Transverse colon (tissue), 4 donors: Measurements from ENCODE around the gene PAX5. TPM values are rescaled to one million over a fixed set of nuclear protein-coding genes. Genes with fewer than 3 reads are reported as not detected.

ENCODE experiments used
- DNase-seq: peaks from one replicate; pipeline ENCODE4 v3.0.0-alpha.2; 2019
- H3K27ac ChIP-seq, 4 donors: fragments of 200-600 bp; sonication (generic); 2 replicates each; pipeline ENCODE4 v1.5.1; 2016 to 2018; ENCODE audit warnings: inconsistent platforms in 4 of 4
- H3K27me3 ChIP-seq: fragments of 200-600 bp; sonication (generic); 2 replicates; pipeline ENCODE4 v1.5.1; 2017; ENCODE audit warnings: inconsistent platforms
- H3K36me3 ChIP-seq, 4 donors: fragments of 200-600 bp; sonication (generic); 2 replicates each; pipeline ENCODE4 v1.5.1; 2017 to 2019; ENCODE audit warnings: inconsistent platforms in 4 of 4
- H3K4me1 ChIP-seq, 4 donors: fragments of 200-600 bp; sonication (generic); 2 replicates each; pipeline ENCODE4 v1.5.1; 2017 to 2020; ENCODE audit warnings: inconsistent platforms in 4 of 4
- H3K4me3 ChIP-seq, 4 donors: fragments of 200-600 bp; sonication (generic); 1 replicate in 1 of 4; 2 replicates in 3 of 4; pipeline versions ENCODE4 v1.5.1 to v1.6.1; 2017 to 2019; ENCODE audit warnings: inconsistent platforms in 4 of 4
- H3K9me3 ChIP-seq, 2 donors: fragments of 200-600 bp; sonication (generic); 2 replicates each; pipeline ENCODE4 v1.5.1; 2017 to 2019; ENCODE audit warnings: inconsistent platforms in 2 of 2
- CTCF ChIP-seq, 5 experiments: fragments of 200-600 bp in 3 of 5; fragments of 450-650 bp in 2 of 5; sonication (generic) in 3 of 5; IDR thresholded peaks; 1 replicate in 2 of 5; 2 replicates in 3 of 5; pipeline ENCODE4 v1.5.1; 2016 to 2017; ENCODE audit warnings: antibody characterized with exemption in 5 of 5, inconsistent platforms in 3 of 5, mild to moderate bottlenecking in 2 of 5, moderate library complexity in 1 of 5
- EP300 ChIP-seq: sonication (generic); formaldehyde crosslinking; IDR thresholded peaks from one replicate; pipeline ENCODE4 v1.6.1; 2017; ENCODE audit warnings: antibody characterized with exemption, low read depth
- POLR2A ChIP-seq: fragments of 450-650 bp; IDR thresholded peaks from one replicate; pipeline ENCODE4 v1.6.1; 2016; ENCODE audit warnings: antibody characterized with exemption, mild to moderate bottlenecking, moderate library complexity
- POLR2AphosphoS5 ChIP-seq, 3 donors: sonication (generic); formaldehyde crosslinking; IDR thresholded peaks; one replicate each; pipeline ENCODE4 v1.6.1; 2016; ENCODE audit warnings: antibody characterized with exemption in 3 of 3
- WGBS, 2 donors: methylation state at CpG; one replicate each; pipeline ENCODE4 v1.1.5; 2018; ENCODE audit warnings: low coverage in 1 of 2; 5-methylcytosine and 5-hydroxymethylcytosine counted together
- in situ Hi-C, 4 donors: fragments of 200-750 bp; cut with MboI; loops; one replicate each; pipeline versions ENCODE4 v1.15.0 to v1.15.1; 2017; ENCODE audit warnings: low sequenced_read_pairs in 3 of 4, low pct_ligation_motif_present in 1 of 4, low pct_unique_long_range_greater_than_20kb in 1 of 4
- intact Hi-C: fragments of 100-400 bp; cut with DNase I; formaldehyde crosslinking; loops from one replicate; pipeline ENCODE4 v1.15.1; 2023; ENCODE audit warnings: low total_unique reads
- total RNA-seq, 4 donors: library from RNA; depleted of rRNA; stranded (reverse); fragments of >200 nt; gene quantifications; one replicate each; pipeline ENCODE4 v1.1.0, GENCODE V29; 2016

Gene PAX5
- total RNA-seq, 4 donors from 2014 or later = 2.4 to 3.7 TPM; not detected in 2

- Histone ChIP-seq H3K27ac (no peak overlapping the region), H3K36me3 (no peaks in the 10 kb centered on the region), H3K9me3 (no peaks in the 10 kb centered on the region), H3K27me3 (no peaks in the 10 kb centered on the region), H3K4me3 (no peak overlapping the region), H3K4me1 (no peaks in the 10 kb centered on the region)
- WGBS, 2 donors = 81% methylated on average over 1 of the region's 1 CpG; no CpG with 5 or more reads in 1 of the 2 donors
- TF ChIP-seq POLR2A = no peak
- TF ChIP-seq POLR2AphosphoS5 (IDR thresholded peaks at IDR 0.05) = no peak
- no peak for DNase-seq
- in situ Hi-C loops = no loop called here
- intact Hi-C loops = no loop called here
These were observed 190.1 kb downstream of the PAX5 start for GRCh38 chr9:36843964-36844363.

DNA sequence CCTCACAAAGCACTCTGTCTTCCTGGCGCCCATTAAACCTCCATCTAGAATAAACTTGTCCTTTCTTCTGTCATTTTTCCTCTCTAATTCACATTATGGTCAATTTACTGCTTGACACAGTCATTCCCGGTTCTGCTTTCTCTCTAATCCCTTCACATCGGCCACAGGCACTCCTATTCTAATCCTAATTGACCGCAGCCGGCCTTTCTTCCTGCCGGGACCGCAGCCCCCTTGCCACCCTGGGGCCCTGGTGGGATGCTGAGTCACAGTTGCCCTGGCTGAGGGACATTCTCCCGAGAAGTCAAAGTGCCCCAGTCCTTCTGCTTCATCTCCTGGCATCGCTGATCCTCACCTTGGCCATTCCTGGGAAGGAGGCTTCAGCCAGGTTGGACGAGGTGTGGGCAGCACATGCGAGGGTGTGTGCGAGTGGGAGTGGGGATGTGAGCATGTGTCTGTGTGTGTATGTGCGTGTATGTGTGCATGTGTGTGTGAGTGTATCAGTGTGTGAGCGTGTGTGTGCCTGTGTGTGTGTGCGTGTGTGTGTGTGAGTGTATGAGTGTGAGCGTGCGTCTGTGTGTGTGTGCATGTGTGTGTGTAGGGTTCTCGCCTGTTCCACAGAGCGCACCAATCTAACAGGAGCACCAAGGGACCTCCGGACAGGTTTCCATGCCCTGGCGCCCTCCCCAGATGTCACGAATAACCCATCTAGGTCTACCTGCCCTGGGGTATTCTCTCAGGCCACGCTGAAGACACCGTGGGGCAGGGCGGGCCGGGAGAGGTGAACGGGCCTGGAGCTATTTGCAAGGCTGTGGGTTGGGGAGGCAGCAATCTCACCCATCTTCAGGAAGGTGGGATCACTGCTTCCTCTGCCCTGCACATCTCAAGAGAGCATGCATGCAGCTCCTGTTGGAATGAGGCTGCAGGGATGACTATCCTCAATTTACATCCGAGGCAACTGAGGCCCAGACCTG lies 191.2 kb downstream of the PAX5 start:
- TF ChIP-seq POLR2AphosphoS5 (IDR thresholded peaks at IDR 0.05) (no peak), CTCF (IDR thresholded peaks at IDR 0.05) (no peak), POLR2A (no peak), EP300 (no peak)
- Histone ChIP-seq H3K4me1 (no peaks in the 10 kb centered on the region), H3K27ac (no peak overlapping the region), H3K27me3 (no peaks in the 10 kb centered on the region), H3K4me3 (no peak overlapping the region), H3K36me3 (no peaks in the 10 kb centered on the region), H3K9me3 (no peaks in the 10 kb centered on the region)
- intact Hi-C loops (no loop called here), in situ Hi-C loops (no loop called here)
- 61 to 84% methylated on average over 10 to 28 of the region's 28 CpGs for WGBS, 2 donors
- DNase-seq = no peak

GRCh38 chr9:36840898-36841536 lies 193.1 kb downstream of the PAX5 start:
- Histone ChIP-seq H3K36me3 (no peaks in the 10 kb centered on the region), H3K4me3 (no peak overlapping the region), H3K27me3 (no peaks in the 10 kb centered on the region), H3K4me1 (no peaks in the 10 kb centered on the region), H3K9me3 (no peaks in the 10 kb centered on the region), H3K27ac (no peak overlapping the region)
- no peak for DNase-seq
- WGBS, 2 donors = 89% methylated on average over 2 of the region's 2 CpGs; no CpG with 5 or more reads in 1 of the 2 donors
- intact Hi-C loops = no loop called here
- in situ Hi-C loops = no loop called here
- TF ChIP-seq POLR2A = no peak
- TF ChIP-seq POLR2AphosphoS5 (IDR thresholded peaks at IDR 0.05) = no peak
- no peak for TF ChIP-seq CTCF (IDR thresholded peaks at IDR 0.05)

DNA sequence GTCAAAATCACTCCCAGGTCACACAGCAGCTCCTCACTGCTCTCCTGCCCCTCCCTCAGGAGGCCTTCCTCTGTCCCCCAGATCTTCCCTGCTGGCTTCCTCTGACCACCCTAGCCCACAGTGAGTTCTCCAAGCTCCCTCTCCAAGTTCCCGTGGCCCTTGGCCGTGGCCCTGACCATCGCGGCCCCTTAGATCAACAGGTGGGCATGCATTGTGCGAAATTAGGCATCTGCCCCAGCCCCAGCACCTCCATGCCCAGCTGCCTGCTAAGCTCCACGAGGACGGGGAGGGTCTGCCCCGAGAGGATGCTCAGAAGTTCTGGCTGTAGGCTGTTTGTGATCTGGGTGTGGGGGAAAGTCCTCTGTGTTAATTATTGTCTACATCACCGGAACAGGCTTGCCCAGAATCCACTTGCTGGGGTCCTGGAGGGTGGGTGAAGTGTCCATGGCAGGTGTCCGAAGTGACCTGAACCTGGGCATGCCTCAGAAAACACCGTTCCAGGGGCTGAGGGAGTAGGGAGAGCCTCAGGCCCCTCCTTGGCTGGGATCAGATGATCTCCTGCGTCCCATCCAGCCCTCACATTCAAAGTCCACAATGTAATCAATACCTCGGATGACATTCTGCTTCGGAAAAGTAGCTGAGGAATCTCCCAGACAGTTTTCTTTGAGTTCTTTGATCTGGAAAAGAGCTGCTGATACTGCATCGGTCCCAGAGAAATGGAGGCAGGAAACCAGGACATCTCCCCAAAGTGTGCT lies 194.8 kb downstream of the PAX5 start:
- Histone ChIP-seq H3K27me3 (no peaks in the 10 kb centered on the region), H3K9me3 (no peaks in the 10 kb centered on the region), H3K4me1 (no peaks in the 10 kb centered on the region), H3K27ac (no peak overlapping the region), H3K36me3 (no peaks in the 10 kb centered on the region), H3K4me3 (no peak overlapping the region)
- intact Hi-C loops (no loop called here), in situ Hi-C loops (no loop called here)
- 80 to 93% methylated on average over 3 to 15 of the region's 15 CpGs for WGBS, 2 donors
- no peak for DNase-seq
- TF ChIP-seq CTCF (IDR thresholded peaks at IDR 0.05) (no peak), POLR2A (no peak), POLR2AphosphoS5 (IDR thresholded peaks at IDR 0.05) (no peak), EP300 (no peak)
